NCI-H1694 treated with DMSO at 0.1 percent for 48 hours (cell line): ENCODE results near the gene HUWE1.

Experiments used
- DNase-seq: peaks from one replicate; lab custom pipeline; 2025; lab: John Stamatoyannopoulos, UW

The HUWE1 gene

GRCh38 chrX:53684415-53685192 lies 1.9 kb downstream of the HUWE1 start:
- DNase-seq = peak; percentile 30

DNA sequence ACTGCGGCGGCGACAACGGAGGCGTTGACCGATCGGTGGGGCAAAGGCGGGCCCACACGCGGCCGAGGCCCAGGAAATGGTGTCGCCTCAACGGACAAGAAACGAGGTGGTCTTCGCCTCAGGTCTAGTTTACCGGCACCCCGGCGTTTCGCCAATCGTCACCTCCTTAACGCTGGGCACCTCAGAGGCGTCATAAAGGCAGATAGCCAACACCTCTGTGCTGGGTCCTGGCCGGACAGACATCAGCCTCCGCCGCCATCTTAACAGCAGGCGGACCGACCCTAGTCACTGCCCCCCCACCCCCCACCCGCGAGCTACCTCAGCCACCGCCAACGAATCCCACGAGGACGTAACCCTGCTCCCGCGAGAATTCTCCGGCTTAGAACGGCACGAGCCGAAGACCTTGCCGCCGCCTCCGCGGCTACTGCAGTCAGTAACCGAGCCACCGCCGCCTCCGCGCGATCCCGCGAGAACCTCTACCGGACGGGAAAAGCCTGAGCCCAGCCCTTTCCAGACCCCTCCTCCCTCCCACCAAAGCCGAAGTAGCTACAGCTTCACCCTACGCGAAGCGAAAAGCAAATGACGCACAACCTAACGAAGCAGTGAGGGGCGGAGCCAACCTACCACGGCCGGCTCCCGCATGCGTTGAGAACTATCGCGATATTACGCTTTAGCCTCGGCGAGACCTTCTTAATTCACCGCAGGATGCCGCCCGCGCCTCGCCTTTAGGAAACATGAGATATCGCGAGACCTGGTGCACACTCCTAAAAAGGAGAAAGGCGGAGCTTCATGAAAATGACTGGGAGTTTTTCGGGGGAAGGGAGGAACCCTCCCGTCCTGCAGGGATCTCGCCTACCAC lies 2.7 kb downstream of the HUWE1 start:
- peak; percentile 99 for DNase-seq

GRCh38 chrX:53682885-53683555 lies 3.5 kb downstream of the HUWE1 start:
- peak; percentile 37 for DNase-seq

DNA sequence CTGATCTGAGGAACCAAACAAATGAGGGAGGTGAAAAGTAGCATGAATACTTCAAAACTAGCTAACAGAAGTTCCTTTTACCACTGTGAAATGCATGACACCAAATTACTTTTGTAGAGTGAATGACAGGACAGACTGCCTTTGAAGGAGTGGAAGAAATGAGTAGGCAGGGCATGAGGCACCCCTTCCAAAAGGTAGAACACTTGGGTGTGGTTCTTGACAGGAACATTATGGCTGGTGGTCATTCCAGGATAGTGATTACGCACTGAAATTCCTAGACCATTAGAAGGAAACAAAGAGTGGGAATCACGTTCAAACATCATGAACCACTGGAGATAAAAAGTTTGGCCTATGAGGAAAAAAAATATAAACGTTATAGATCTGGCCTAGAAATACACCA lies 4.9 kb downstream of the HUWE1 start:
- no peak for DNase-seq

DNA sequence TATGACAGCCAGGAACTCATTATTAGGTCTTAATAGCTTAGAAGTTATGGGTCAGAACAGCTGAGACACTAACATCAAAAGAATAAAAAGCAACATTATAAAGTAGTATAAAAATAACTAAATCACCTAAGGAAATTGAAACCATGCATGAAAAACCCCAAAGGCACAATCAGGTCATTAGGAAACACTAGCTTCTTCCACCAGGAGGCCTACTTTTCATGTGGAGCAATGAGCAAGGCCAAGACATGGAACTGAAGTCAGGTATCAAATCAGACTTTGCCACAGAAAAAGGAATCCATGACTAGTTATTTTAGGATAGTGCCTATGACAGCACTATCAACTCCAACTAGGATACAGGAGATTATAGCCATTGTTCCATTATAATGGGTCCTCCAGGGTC lies 7.9 kb downstream of the HUWE1 start:
- no peak for DNase-seq

DNA sequence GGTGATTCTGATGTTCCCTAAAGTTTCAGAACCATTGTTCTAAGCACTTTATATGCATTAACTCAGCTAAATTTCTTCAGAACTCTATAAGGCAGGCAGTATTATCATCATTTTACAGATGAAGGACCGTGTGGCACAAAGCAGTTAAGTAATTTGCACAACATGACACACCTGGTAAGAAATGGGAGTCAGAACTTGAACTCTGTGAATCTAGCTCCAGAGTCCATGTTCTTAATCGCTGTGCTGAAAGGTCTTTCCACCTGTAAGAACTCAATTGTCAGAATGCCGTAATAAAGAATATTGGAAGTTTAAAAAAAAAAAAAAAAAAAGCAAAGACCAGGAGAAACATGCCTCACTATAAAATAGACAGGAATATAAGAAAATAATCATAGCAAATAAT lies 9.2 kb downstream of the HUWE1 start:
- DNase-seq = no peak

DNA sequence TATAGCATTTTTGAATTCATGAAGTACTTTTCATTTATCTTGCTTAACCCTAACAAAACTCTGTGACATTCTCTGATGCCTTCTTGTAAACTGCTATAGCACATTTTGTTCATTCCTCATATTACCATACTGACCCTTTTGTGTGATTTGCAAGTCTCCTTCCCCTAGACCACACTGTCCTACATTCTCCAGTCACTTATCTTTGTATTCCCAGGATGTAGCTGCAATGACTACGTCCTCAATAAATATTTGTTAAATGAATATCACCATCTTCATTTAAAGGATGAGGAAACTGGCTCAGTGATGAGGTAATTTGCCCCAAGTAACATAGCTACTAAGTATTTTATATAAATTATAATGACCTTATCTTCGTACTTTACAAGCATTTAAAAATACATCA lies 11.9 kb downstream of the HUWE1 start:
- DNase-seq = no peak

DNA sequence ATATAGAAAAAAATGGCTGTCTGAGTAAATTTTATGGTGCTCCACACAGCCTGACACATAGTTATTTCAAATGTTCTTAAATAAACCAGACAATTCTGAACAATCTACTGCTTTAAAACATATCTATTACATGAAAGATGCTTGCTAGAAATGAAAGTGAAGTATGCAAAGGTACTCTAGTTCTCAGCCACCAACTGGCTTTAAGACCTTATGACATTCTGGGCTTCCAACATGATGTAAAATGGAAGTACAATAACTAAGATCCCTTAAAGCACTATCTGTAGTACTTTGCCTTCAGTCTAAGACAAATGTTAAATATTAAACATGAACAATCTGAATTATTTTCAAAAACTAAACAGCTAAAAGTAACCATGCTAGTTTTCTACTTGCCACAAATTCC lies 17.3 kb downstream of the HUWE1 start:
- no peak for DNase-seq

GRCh38 chrX:53666171-53666570 lies 20.3 kb downstream of the HUWE1 start:
- DNase-seq = no peak

GRCh38 chrX:53660004-53660403 lies 26.5 kb downstream of the HUWE1 start:
- DNase-seq = no peak

GRCh38 chrX:53659039-53659438 lies 27.5 kb downstream of the HUWE1 start:
- no peak for DNase-seq

DNA sequence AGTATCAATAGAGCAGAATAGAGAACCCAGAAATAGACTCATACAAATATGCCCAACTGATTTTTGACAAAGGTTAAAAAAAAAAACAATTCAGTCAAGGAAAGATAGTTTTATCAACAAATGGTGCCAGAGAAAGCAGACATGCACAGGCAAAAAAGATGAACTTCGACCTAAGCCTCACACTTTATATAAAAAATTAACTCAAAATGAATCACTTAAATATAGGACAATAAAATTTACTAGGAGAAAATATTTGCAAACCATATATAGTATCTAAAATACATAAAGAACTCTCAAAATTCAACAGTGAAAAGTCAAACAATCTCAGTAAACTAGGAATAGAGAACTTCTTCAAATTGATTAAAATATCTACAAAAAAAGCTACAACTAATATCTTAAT lies 29.7 kb downstream of the HUWE1 start:
- no peak for DNase-seq

DNA sequence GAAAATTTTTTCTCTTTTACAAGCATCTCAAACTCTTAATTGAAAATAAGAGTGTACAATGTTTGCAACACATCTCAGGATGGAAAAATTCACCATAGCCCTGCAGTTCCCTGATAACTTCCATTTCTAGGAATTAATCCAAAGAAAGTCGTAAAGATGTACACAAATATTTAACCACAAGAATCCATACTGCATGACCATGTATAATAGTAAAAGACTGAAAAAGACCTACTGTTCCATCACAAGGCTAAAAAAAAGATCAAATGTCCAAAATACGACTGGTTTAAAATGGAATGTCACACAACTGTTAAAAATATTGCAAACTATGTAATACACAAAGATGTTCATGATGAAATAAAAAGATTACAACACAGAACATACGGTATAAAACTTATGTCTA lies 32.1 kb downstream of the HUWE1 start:
- no peak for DNase-seq

GRCh38 chrX:53644751-53645150 lies 41.8 kb downstream of the HUWE1 start:
- DNase-seq = no peak

- DNase-seq = no peak
Measured at GRCh38 chrX:53642337-53642736, 44.2 kb downstream of the HUWE1 start.

DNA sequence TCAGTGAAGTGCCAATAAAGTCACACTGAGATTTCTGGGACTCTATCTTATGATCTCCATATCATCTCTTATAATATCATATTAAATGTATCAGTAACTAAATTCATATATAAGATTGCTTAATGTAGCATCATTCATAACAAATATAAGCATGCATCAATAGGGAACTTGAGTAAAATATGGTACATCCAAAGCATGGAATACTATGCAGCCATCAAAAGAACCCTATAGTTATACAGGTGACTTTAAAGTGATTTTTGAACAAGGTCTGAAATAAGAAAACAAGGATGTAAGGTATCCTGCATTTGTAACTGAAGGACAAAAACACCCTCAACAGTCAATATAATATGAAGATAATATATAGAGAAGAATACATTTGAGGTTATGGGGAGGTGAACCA lies 47.3 kb downstream of the HUWE1 start:
- DNase-seq = no peak

GRCh38 chrX:53637479-53637878 lies 49.0 kb downstream of the HUWE1 start:
- no peak for DNase-seq

DNA sequence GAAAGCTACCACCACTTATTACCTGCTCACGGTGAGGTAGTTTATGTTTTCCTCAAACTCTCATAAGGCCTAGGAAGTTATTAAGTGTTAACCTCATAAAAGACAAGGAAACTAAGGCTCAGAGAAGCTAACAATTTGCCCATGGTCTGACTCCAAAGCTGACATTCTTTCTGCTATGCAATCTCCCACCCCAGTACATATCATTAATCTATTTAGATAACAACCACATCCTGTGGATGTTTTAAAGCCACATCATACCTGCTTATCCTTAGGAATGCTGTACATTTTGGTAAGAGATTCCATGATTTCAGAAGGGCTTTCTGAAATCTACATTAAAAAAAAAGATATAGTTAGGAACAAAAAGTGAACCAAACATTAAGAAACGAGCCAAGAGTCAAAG lies 55.4 kb downstream of the HUWE1 start:
- no peak for DNase-seq

- no peak for DNase-seq
Measured at GRCh38 chrX:53630261-53630660, 56.3 kb downstream of the HUWE1 start.

DNA sequence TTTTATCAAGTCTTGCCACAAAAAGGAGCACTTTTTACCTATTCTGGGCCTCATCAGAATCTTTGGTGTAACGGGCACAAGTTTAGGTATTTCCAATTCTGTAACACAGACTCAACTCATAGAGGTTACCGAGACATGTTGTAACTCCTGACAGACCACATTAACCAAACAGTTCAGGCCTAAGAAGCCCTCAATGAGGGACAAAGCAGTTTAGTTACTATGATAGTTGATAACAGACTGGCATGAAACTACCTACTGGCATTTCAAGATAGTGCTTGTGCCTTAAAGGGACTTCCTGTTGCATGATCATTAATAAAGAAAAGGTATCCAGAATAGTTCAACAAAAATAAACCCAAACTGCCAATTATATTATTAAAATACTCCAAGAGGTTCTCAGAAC lies 64.1 kb downstream of the HUWE1 start:
- no peak for DNase-seq

GRCh38 chrX:53621418-53621986 lies 65.0 kb downstream of the HUWE1 start:
- DNase-seq = no peak

- DNase-seq = no peak
Measured at GRCh38 chrX:53616946-53617345, 69.6 kb downstream of the HUWE1 start.

- DNase-seq = no peak
Measured at GRCh38 chrX:53606456-53606855, 80.1 kb downstream of the HUWE1 start.
